Measurements from ENCODE around the gene PIANP.

The PIANP gene

DNA sequence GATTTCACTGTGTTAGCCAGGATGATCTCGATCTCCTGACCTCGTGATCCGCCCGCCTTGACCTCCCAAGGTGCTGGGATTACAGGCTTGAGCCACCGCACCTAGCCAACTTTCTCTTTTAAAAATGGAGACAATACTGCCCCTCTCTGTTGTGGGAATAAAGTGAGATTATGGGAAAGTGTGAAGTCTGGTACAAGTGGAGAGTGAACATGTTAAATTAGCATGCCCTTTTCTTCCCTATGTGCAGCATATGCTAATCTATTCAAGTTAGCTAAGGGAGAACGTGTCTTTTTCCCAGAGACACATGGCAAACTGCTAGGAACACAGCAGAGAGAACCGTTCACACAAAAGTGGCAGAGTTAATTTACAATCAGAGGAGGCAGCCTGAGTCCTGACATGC, 24.7 kb upstream of the PIANP start:
- Histone ChIP-seq H3K27me3 (ENCODE audit: low read length) (no peaks in the 10 kb centered on the region), H3K9me3 (ENCODE audit: insufficient read depth, low read length) (no peaks in the 10 kb centered on the region), H3K9ac (ENCODE audit: low read length) (0 out of 2 replicates have a peak overlapping the region, but pooled peaks have one; percentile 70), H4K20me1 (ENCODE audit: low read depth, low read length) (no peaks in the 10 kb centered on the region), H3K4me3 (ENCODE audit: insufficient read depth, low read length, poor library complexity, severe bottlenecking) (no peak overlapping the region), H3K4me2 (ENCODE audit: low read depth, low read length, poor library complexity, severe bottlenecking) (no peak overlapping the region), H3K27ac (ENCODE audit: low read depth, low read length) (no peak overlapping the region), H2AFZ (ENCODE audit: low read depth, low read length, severe bottlenecking) (no peak overlapping the region), H3K79me2 (ENCODE audit: insufficient read depth, low read length) (no peaks in the 10 kb centered on the region), H3K36me3 (ENCODE audit: low read length) (no peaks in the 10 kb centered on the region), H3F3A (ENCODE audit: insufficient read depth) (peaks cover 13% of the 10 kb centered on the region), H3K9me2 (replicated peaks; ENCODE audit: insufficient read depth, low read length) (no peaks in the 10 kb centered on the region)
- no peak for TF ChIP-seq EZH2phosphoT487 (conservative IDR thresholded peaks at IDR 0.05; ENCODE audit: low read length)
- TF ChIP-seq, protein P1, sequence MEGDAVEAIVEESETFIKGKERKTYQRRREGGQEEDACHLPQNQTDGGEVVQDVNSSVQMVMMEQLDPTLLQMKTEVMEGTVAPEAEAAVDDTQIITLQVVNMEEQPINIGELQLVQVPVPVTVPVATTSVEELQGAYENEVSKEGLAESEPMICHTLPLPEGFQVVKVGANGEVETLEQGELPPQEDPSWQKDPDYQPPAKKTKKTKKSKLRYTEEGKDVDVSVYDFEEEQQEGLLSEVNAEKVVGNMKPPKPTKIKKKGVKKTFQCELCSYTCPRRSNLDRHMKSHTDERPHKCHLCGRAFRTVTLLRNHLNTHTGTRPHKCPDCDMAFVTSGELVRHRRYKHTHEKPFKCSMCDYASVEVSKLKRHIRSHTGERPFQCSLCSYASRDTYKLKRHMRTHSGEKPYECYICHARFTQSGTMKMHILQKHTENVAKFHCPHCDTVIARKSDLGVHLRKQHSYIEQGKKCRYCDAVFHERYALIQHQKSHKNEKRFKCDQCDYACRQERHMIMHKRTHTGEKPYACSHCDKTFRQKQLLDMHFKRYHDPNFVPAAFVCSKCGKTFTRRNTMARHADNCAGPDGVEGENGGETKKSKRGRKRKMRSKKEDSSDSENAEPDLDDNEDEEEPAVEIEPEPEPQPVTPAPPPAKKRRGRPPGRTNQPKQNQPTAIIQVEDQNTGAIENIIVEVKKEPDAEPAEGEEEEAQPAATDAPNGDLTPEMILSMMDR (IDR thresholded peaks at IDR 0.05; ENCODE audit: insufficient read depth, low read length, poor library complexity, severe bottlenecking): no peak

DNA sequence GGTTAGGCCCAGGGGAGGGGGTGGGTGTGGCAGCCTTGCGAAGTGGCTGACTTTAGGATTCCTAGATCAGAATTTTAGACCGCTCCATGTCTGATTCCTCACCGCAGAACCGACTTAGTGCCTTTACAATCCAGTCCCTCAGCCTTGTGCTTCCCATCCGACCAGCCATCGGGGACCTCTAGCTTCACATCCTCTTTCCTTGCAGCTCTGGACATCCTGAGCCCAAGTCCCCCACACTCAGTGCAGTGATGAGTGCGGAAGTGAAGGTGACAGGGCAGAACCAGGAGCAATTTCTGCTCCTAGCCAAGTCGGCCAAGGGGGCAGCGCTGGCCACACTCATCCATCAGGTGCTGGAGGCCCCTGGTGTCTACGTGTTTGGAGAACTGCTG, 23.8 kb upstream of the PIANP start:
- TF ChIP-seq EZH2phosphoT487 (conservative IDR thresholded peaks at IDR 0.05; ENCODE audit: low read length): no peak
- TF ChIP-seq, protein P1 (IDR thresholded peaks at IDR 0.05; ENCODE audit: insufficient read depth, low read length, poor library complexity, severe bottlenecking): no peak
- peak overlapping the region; percentile 6 for H2AFZ ChIP-seq (ENCODE audit: low read depth, low read length, severe bottlenecking)
- no peaks in the 10 kb centered on the region for H3K27me3 ChIP-seq (ENCODE audit: low read length)
- H3K27ac ChIP-seq (ENCODE audit: low read depth, low read length): peak overlapping the region; percentile 59
- peaks cover 18% of the 10 kb centered on the region for H3F3A ChIP-seq (ENCODE audit: insufficient read depth)
- H3K9me3 ChIP-seq (ENCODE audit: insufficient read depth, low read length): no peaks in the 10 kb centered on the region
- H3K4me3 ChIP-seq (ENCODE audit: insufficient read depth, low read length, poor library complexity, severe bottlenecking): peak overlapping the region; percentile 61
- no peaks in the 10 kb centered on the region for H3K36me3 ChIP-seq (ENCODE audit: low read length)
- H4K20me1 ChIP-seq (ENCODE audit: low read depth, low read length): no peaks in the 10 kb centered on the region
- no peaks in the 10 kb centered on the region for H3K9me2 ChIP-seq (replicated peaks; ENCODE audit: insufficient read depth, low read length)
- H3K79me2 ChIP-seq (ENCODE audit: insufficient read depth, low read length): no peaks in the 10 kb centered on the region
- peak overlapping the region; percentile 94 for H3K4me2 ChIP-seq (ENCODE audit: low read depth, low read length, poor library complexity, severe bottlenecking)
- H3K9ac ChIP-seq (ENCODE audit: low read length): peak overlapping the region; percentile 70

DNA sequence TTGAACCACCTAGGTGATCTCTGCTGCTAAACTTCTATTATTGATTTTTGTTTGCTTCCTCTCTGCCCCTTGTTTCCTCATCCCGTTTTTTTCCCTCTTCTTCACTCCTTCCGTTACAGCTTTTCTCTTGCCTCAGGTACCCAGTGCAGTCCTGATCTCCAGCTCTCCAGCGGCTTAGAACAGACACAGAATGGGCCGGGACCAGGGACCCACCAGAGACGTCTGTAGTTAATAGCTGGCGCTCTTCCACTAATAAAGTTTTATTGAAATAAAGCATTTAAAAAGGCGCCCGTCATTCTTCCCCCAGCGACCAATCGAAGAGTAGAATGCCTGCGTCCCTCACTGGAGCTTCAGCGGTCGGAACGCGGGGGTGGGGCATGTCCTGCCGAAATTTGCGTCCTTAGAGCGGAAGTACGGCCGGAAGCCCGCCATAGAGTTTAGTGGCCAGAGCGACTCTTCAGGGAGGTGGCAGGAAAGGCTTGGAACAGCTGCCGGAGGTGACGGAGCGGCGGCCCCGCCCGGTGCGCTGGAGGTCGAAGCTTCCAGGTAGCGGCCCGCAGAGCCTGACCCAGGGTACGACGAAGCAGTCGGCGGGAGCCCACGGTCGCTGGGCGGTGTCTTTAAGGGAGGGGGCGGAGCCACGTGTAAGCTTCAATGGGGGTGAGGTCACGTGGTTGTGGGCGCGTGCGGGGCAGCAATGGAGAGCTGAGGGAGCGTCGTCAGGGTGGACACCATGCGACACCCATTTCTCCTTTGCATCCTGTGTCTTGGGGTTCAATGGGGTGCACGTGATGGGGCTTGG, 23.2 kb upstream of the PIANP start, which contains the start of gene COPS7A:
Gene COPS7A (plus strand): TSS at position 440 of the 802 bp plus-strand sequence. CDS start 611 bp downstream, outside the sequence.
- TF ChIP-seq, protein P1 (IDR thresholded peaks at IDR 0.05; ENCODE audit: insufficient read depth, low read length, poor library complexity, severe bottlenecking): no peak
- no peak for TF ChIP-seq EZH2phosphoT487 (conservative IDR thresholded peaks at IDR 0.05; ENCODE audit: low read length)
- no peaks in the 10 kb centered on the region for H3K9me2 ChIP-seq (replicated peaks; ENCODE audit: insufficient read depth, low read length)
- no peaks in the 10 kb centered on the region for H4K20me1 ChIP-seq (ENCODE audit: low read depth, low read length)
- H3K4me2 ChIP-seq (ENCODE audit: low read depth, low read length, poor library complexity, severe bottlenecking): peak within 1 kb of the TSS; percentile 94
- no peaks in the 10 kb centered on the region for H3K79me2 ChIP-seq (ENCODE audit: insufficient read depth, low read length)
- no peaks in the 10 kb centered on the region for H3K27me3 ChIP-seq (ENCODE audit: low read length)
- peak within 1 kb of the TSS; percentile 77 for H2AFZ ChIP-seq (ENCODE audit: low read depth, low read length, severe bottlenecking)
- H3F3A ChIP-seq (ENCODE audit: insufficient read depth): peaks cover 18% of the 10 kb centered on the region
- H3K9me3 ChIP-seq (ENCODE audit: insufficient read depth, low read length): no peaks in the 10 kb centered on the region
- H3K36me3 ChIP-seq (ENCODE audit: low read length): no peaks in the 10 kb centered on the region
- H3K27ac ChIP-seq (ENCODE audit: low read depth, low read length): peak within 1 kb of the TSS; percentile 59
- peak within 1 kb of the TSS; percentile 70 for H3K9ac ChIP-seq (ENCODE audit: low read length)
- H3K4me3 ChIP-seq (ENCODE audit: insufficient read depth, low read length, poor library complexity, severe bottlenecking): peak within 1 kb of the TSS; percentile 78
